ENCODE measurements around the gene ALKBH8. TPM values are rescaled to one million over a fixed set of nuclear protein-coding genes. Genes with fewer than 3 reads are reported as not detected.

Gene ALKBH8
- total and polyA plus RNA-seq, 4 donors, result 2.5 to 10.9 (median 5.1) TPM

GRCh38 chr11:107508858-107509244 lies 56.7 kb downstream of the ALKBH8 start:
- Histone ChIP-seq H3K9ac (ENCODE audit: insufficient read depth in 1 of 2, low read length in 2 of 2) (no peak overlapping the region), H3K4me3 (no peak overlapping the region), H3K9me3 (ENCODE audit: control insufficient read depth in 4 of 4, insufficient read depth in 3 of 4, low read length in 3 of 4) (no peaks in the 10 kb centered on the region), H3K27ac (ENCODE audit: low read depth in 1 of 2, low read length in 1 of 2) (no peak overlapping the region), H3K27me3 (ENCODE audit: control insufficient read depth in 3 of 3, insufficient read depth in 3 of 3, low read length in 2 of 3) (no peaks in the 10 kb centered on the region), H3K36me3 (ENCODE audit: control insufficient read depth in 4 of 4, insufficient read depth in 4 of 4, low read length in 4 of 4) (peaks cover 3 to 10% (median 5%) of the 10 kb centered on the region in 4 donors), H3K4me1 (ENCODE audit: control insufficient read depth in 5 of 5, insufficient read depth in 5 of 5, low read length in 5 of 5) (no peaks in the 10 kb centered on the region)
- DNase-seq, result no peak
- 96 to 97% methylated on average over 2 of the region's 2 CpGs for WGBS, 2 donors
- TF ChIP-seq CTCF (IDR thresholded peaks at IDR 0.05; ENCODE audit: control extremely low read depth, extremely low read depth), result no peak
- ATAC-seq (ENCODE audit: insufficient read depth, low FRiP score), result no peak

- TF ChIP-seq CTCF (IDR thresholded peaks at IDR 0.05; ENCODE audit: control extremely low read depth, extremely low read depth), result no peak
- Histone ChIP-seq H3K27ac (ENCODE audit: low read depth in 1 of 2, low read length in 1 of 2) (no peak overlapping the region), H3K36me3 (ENCODE audit: control insufficient read depth in 4 of 4, insufficient read depth in 4 of 4, low read length in 4 of 4) (peaks cover 0 to 10% (median 5%) of the 10 kb centered on the region in 4 donors), H3K27me3 (ENCODE audit: control insufficient read depth in 3 of 3, insufficient read depth in 3 of 3, low read length in 2 of 3) (no peaks in the 10 kb centered on the region), H3K4me3 (no peak overlapping the region), H3K9me3 (ENCODE audit: control insufficient read depth in 4 of 4, insufficient read depth in 3 of 4, low read length in 3 of 4) (no peaks in the 10 kb centered on the region), H3K9ac (ENCODE audit: insufficient read depth in 1 of 2, low read length in 2 of 2) (no peak overlapping the region), H3K4me1 (ENCODE audit: control insufficient read depth in 5 of 5, insufficient read depth in 5 of 5, low read length in 5 of 5) (no peaks in the 10 kb centered on the region)
- WGBS, 2 donors, result 96% methylated on average over 6 of the region's 6 CpGs
- DNase-seq, result no peak
- ATAC-seq (ENCODE audit: insufficient read depth, low FRiP score), result no peak
Measured at GRCh38 chr11:107508201-107508857, 57.2 kb downstream of the ALKBH8 start.

GRCh38 chr11:107505647-107506225 lies 59.8 kb downstream of the ALKBH8 start:
- Histone ChIP-seq H3K4me1 (ENCODE audit: control insufficient read depth in 5 of 5, insufficient read depth in 5 of 5, low read length in 5 of 5) (no peaks in the 10 kb centered on the region), H3K4me3 (no peak overlapping the region), H3K9me3 (ENCODE audit: control insufficient read depth in 4 of 4, insufficient read depth in 3 of 4, low read length in 3 of 4) (peaks cover 0 to 3% (median 0%) of the 10 kb centered on the region in 4 donors), H3K27ac (ENCODE audit: low read depth in 1 of 2, low read length in 1 of 2) (no peak overlapping the region), H3K9ac (ENCODE audit: insufficient read depth in 1 of 2, low read length in 2 of 2) (no peak overlapping the region), H3K36me3 (ENCODE audit: control insufficient read depth in 4 of 4, insufficient read depth in 4 of 4, low read length in 4 of 4) (peaks cover 7 to 16% (median 13%) of the 10 kb centered on the region in 4 donors), H3K27me3 (ENCODE audit: control insufficient read depth in 3 of 3, insufficient read depth in 3 of 3, low read length in 2 of 3) (no peaks in the 10 kb centered on the region)
- DNase-seq, result peak in 2 of 3 donors; percentile 45 to 52
- no peak for ATAC-seq (ENCODE audit: insufficient read depth, low FRiP score)
- TF ChIP-seq CTCF (IDR thresholded peaks at IDR 0.05; ENCODE audit: control extremely low read depth, extremely low read depth), result no peak
